Measurements from ENCODE around the gene DHRS1.

Gene DHRS1

GRCh38 chr14:24286996-24287395, 12.6 kb downstream of the DHRS1 start:
- Histone ChIP-seq H3K4me3 (ENCODE audit: low read length) (no peak overlapping the region), H3K4me2 (ENCODE audit: low read length) (no peak overlapping the region), H3K27me3 (ENCODE audit: control insufficient read depth, insufficient read depth, low read length) (no peaks in the 10 kb centered on the region), H3K9ac (ENCODE audit: low read depth, low read length) (no peak overlapping the region), H3K36me3 (ENCODE audit: insufficient read depth, low read length) (peaks cover 18% of the 10 kb centered on the region), H3K4me1 (ENCODE audit: control insufficient read depth, insufficient read depth, low read length) (no peaks in the 10 kb centered on the region), H3K9me3 (replicated peaks; ENCODE audit: low read length) (no peaks in the 10 kb centered on the region)

GRCh38 chr14:24285351-24285750, 14.2 kb downstream of the DHRS1 start:
- no peak overlapping the region for H3K4me2 ChIP-seq (ENCODE audit: low read length)
- H3K4me1 ChIP-seq (ENCODE audit: control insufficient read depth, insufficient read depth, low read length) = no peaks in the 10 kb centered on the region
- no peaks in the 10 kb centered on the region for H3K27me3 ChIP-seq (ENCODE audit: control insufficient read depth, insufficient read depth, low read length)
- H3K4me3 ChIP-seq (ENCODE audit: low read length) = no peak overlapping the region
- H3K9ac ChIP-seq (ENCODE audit: low read depth, low read length) = no peak overlapping the region
- H3K36me3 ChIP-seq (ENCODE audit: insufficient read depth, low read length) = peaks cover 6% of the 10 kb centered on the region
- no peaks in the 10 kb centered on the region for H3K9me3 ChIP-seq (replicated peaks; ENCODE audit: low read length)

GRCh38 chr14:24284501-24285035, 15.0 kb downstream of the DHRS1 start:
- Histone ChIP-seq H3K9ac (ENCODE audit: low read depth, low read length) (no peak overlapping the region), H3K27me3 (ENCODE audit: control insufficient read depth, insufficient read depth, low read length) (no peaks in the 10 kb centered on the region), H3K4me3 (ENCODE audit: low read length) (no peak overlapping the region), H3K4me2 (ENCODE audit: low read length) (no peak overlapping the region), H3K4me1 (ENCODE audit: control insufficient read depth, insufficient read depth, low read length) (no peaks in the 10 kb centered on the region), H3K9me3 (replicated peaks; ENCODE audit: low read length) (no peaks in the 10 kb centered on the region), H3K36me3 (ENCODE audit: insufficient read depth, low read length) (no peaks in the 10 kb centered on the region)

GRCh38 chr14:24283796-24284460, 15.7 kb downstream of the DHRS1 start:
- H3K36me3 ChIP-seq (ENCODE audit: insufficient read depth, low read length) = no peaks in the 10 kb centered on the region
- no peaks in the 10 kb centered on the region for H3K4me1 ChIP-seq (ENCODE audit: control insufficient read depth, insufficient read depth, low read length)
- no peak overlapping the region for H3K4me2 ChIP-seq (ENCODE audit: low read length)
- H3K9me3 ChIP-seq (replicated peaks; ENCODE audit: low read length) = no peaks in the 10 kb centered on the region
- H3K27me3 ChIP-seq (ENCODE audit: control insufficient read depth, insufficient read depth, low read length) = no peaks in the 10 kb centered on the region
- H3K9ac ChIP-seq (ENCODE audit: low read depth, low read length) = no peak overlapping the region
- H3K4me3 ChIP-seq (ENCODE audit: low read length) = no peak overlapping the region

- Histone ChIP-seq H3K36me3 (ENCODE audit: insufficient read depth, low read length) (no peaks in the 10 kb centered on the region), H3K9me3 (replicated peaks; ENCODE audit: low read length) (no peaks in the 10 kb centered on the region), H3K4me2 (ENCODE audit: low read length) (no peak overlapping the region), H3K9ac (ENCODE audit: low read depth, low read length) (no peak overlapping the region), H3K4me1 (ENCODE audit: control insufficient read depth, insufficient read depth, low read length) (no peaks in the 10 kb centered on the region), H3K27me3 (ENCODE audit: control insufficient read depth, insufficient read depth, low read length) (no peaks in the 10 kb centered on the region), H3K4me3 (ENCODE audit: low read length) (no peak overlapping the region)
Observed at GRCh38 chr14:24282736-24283135, 16.8 kb downstream of the DHRS1 start.

- H3K4me3 ChIP-seq (ENCODE audit: low read length) = no peak overlapping the region
- H3K9me3 ChIP-seq (replicated peaks; ENCODE audit: low read length) = no peaks in the 10 kb centered on the region
Observed at GRCh38 chr14:24281636-24282035, 17.9 kb downstream of the DHRS1 start.

GRCh38 chr14:24280797-24281460, 18.7 kb downstream of the DHRS1 start:
- Histone ChIP-seq H3K4me3 (ENCODE audit: low read length) (no peak overlapping the region), H3K4me1 (ENCODE audit: control insufficient read depth, insufficient read depth, low read length) (no peaks in the 10 kb centered on the region), H3K9me3 (replicated peaks; ENCODE audit: low read length) (no peaks in the 10 kb centered on the region)

More at GRCh38 chr14:24281636-24282035, 17.9 kb downstream of the DHRS1 start:
- Histone ChIP-seq H3K4me2 (ENCODE audit: low read length) (no peak overlapping the region), H3K27me3 (ENCODE audit: control insufficient read depth, insufficient read depth, low read length) (no peaks in the 10 kb centered on the region), H3K9ac (ENCODE audit: low read depth, low read length) (no peak overlapping the region), H3K4me1 (ENCODE audit: control insufficient read depth, insufficient read depth, low read length) (no peaks in the 10 kb centered on the region), H3K36me3 (ENCODE audit: insufficient read depth, low read length) (no peaks in the 10 kb centered on the region)

GRCh38 chr14:24279301-24280186, 20.0 kb downstream of the DHRS1 start:
- no peak overlapping the region for H3K9ac ChIP-seq (ENCODE audit: low read depth, low read length)

More at GRCh38 chr14:24280797-24281460, 18.7 kb downstream of the DHRS1 start:
- Histone ChIP-seq H3K9ac (ENCODE audit: low read depth, low read length) (no peak overlapping the region), H3K4me2 (ENCODE audit: low read length) (no peak overlapping the region), H3K27me3 (ENCODE audit: control insufficient read depth, insufficient read depth, low read length) (no peaks in the 10 kb centered on the region), H3K36me3 (ENCODE audit: insufficient read depth, low read length) (no peaks in the 10 kb centered on the region)

GRCh38 chr14:24278424-24278823, 21.2 kb downstream of the DHRS1 start:
- Histone ChIP-seq H3K27me3 (ENCODE audit: control insufficient read depth, insufficient read depth, low read length) (no peaks in the 10 kb centered on the region), H3K4me2 (ENCODE audit: low read length) (no peak overlapping the region), H3K9me3 (replicated peaks; ENCODE audit: low read length) (no peaks in the 10 kb centered on the region), H3K4me3 (ENCODE audit: low read length) (no peak overlapping the region), H3K9ac (ENCODE audit: low read depth, low read length) (no peak overlapping the region), H3K4me1 (ENCODE audit: control insufficient read depth, insufficient read depth, low read length) (no peaks in the 10 kb centered on the region), H3K36me3 (ENCODE audit: insufficient read depth, low read length) (no peaks in the 10 kb centered on the region)

More at GRCh38 chr14:24279301-24280186, 20.0 kb downstream of the DHRS1 start:
- Histone ChIP-seq H3K36me3 (ENCODE audit: insufficient read depth, low read length) (no peaks in the 10 kb centered on the region), H3K4me1 (ENCODE audit: control insufficient read depth, insufficient read depth, low read length) (no peaks in the 10 kb centered on the region), H3K27me3 (ENCODE audit: control insufficient read depth, insufficient read depth, low read length) (no peaks in the 10 kb centered on the region), H3K4me3 (ENCODE audit: low read length) (no peak overlapping the region), H3K4me2 (ENCODE audit: low read length) (peak overlapping the region; percentile 0), H3K9me3 (replicated peaks; ENCODE audit: low read length) (no peaks in the 10 kb centered on the region)

GRCh38 chr14:24277606-24278321, 21.8 kb downstream of the DHRS1 start:
- no peaks in the 10 kb centered on the region for H3K36me3 ChIP-seq (ENCODE audit: insufficient read depth, low read length)
- no peaks in the 10 kb centered on the region for H3K27me3 ChIP-seq (ENCODE audit: control insufficient read depth, insufficient read depth, low read length)
- no peaks in the 10 kb centered on the region for H3K4me1 ChIP-seq (ENCODE audit: control insufficient read depth, insufficient read depth, low read length)
- no peak overlapping the region for H3K4me3 ChIP-seq (ENCODE audit: low read length)
- H3K9ac ChIP-seq (ENCODE audit: low read depth, low read length) = no peak overlapping the region
- no peak overlapping the region for H3K4me2 ChIP-seq (ENCODE audit: low read length)
- H3K9me3 ChIP-seq (replicated peaks; ENCODE audit: low read length) = no peaks in the 10 kb centered on the region

GRCh38 chr14:24277071-24277470, 22.5 kb downstream of the DHRS1 start:
- Histone ChIP-seq H3K9me3 (replicated peaks; ENCODE audit: low read length) (no peaks in the 10 kb centered on the region), H3K9ac (ENCODE audit: low read depth, low read length) (no peak overlapping the region), H3K4me3 (ENCODE audit: low read length) (no peak overlapping the region), H3K4me2 (ENCODE audit: low read length) (no peak overlapping the region), H3K4me1 (ENCODE audit: control insufficient read depth, insufficient read depth, low read length) (no peaks in the 10 kb centered on the region), H3K36me3 (ENCODE audit: insufficient read depth, low read length) (no peaks in the 10 kb centered on the region), H3K27me3 (ENCODE audit: control insufficient read depth, insufficient read depth, low read length) (no peaks in the 10 kb centered on the region)

All from skeletal muscle satellite cell (primary cell).